GM12892 (cell line): ENCODE results near the gene PPP2R5E.
"Not testable (repeated sequence)": the region's sequence is repeated elsewhere in the genome, so short reads cannot be mapped to it uniquely, and the experiment has no call there.

Experiments used
- DNase-seq: peaks from one replicate; pipeline ENCODE4 v3.0.0; 2011; ENCODE audit not compliant: insufficient read length
- FAIRE-seq: peaks from 2 replicates; lab custom pipeline; 2011; peaks lifted over from hg19 to GRCh38; lab: Jason Lieb, UNC
- POLR2A ChIP-seq: IDR thresholded peaks from 2 replicates; pipeline ENCODE4 v1.6.1; 2011; ENCODE audit warnings: low read depth, low read length, control low read depth
- POLR2AphosphoS5 ChIP-seq: IDR thresholded peaks from 2 replicates; pipeline ENCODE4 v1.6.1; 2011; ENCODE audit warnings: low read depth, low read length, control low read depth
- TAF1 ChIP-seq: IDR thresholded peaks from 2 replicates; pipeline ENCODE4 v1.6.1; 2011; ENCODE audit warnings: low read depth, mild to moderate bottlenecking, control low read depth, low read length, borderline replicate concordance

The PPP2R5E gene

GRCh38 chr14:63545431-63545830 lies 2.3 kb upstream of the PPP2R5E start:
- FAIRE-seq (no peak), DNase-seq (no peak)
- TF ChIP-seq POLR2AphosphoS5 (no peak), POLR2A (no peak), TAF1 (no peak)

- DNase-seq: no peak
- TF ChIP-seq POLR2AphosphoS5: no peak
- no peak for TF ChIP-seq POLR2A
- TF ChIP-seq TAF1: no peak
- FAIRE-seq: no peak
Observed at GRCh38 chr14:63544591-63545299, 1.6 kb upstream of the PPP2R5E start.

- DNase-seq (no peak), FAIRE-seq (no peak)
- TF ChIP-seq POLR2AphosphoS5 (no peak), TAF1 (no peak), POLR2A (no peak)
Observed at GRCh38 chr14:63543826-63544406, 739 bp upstream of the PPP2R5E start.

GRCh38 chr14:63542231-63542999 lies 762 bp downstream of the PPP2R5E start:
- peak; percentile 17 for FAIRE-seq

GRCh38 chr14:63535918-63536317 lies 7.3 kb downstream of the PPP2R5E start:
- TF ChIP-seq POLR2AphosphoS5 (no peak), TAF1 (no peak), POLR2A (no peak)
- DNase-seq (no peak), FAIRE-seq (no peak)

More at GRCh38 chr14:63542231-63542999, 762 bp downstream of the PPP2R5E start:
- TF ChIP-seq POLR2A (no peak), TAF1 (no peak), POLR2AphosphoS5 (no peak)
- DNase-seq: peak; percentile 15

GRCh38 chr14:63533474-63533873 lies 9.7 kb downstream of the PPP2R5E start:
- no peak for FAIRE-seq
- no peak for DNase-seq

GRCh38 chr14:63524537-63525155 lies 18.5 kb downstream of the PPP2R5E start:
- FAIRE-seq: no peak
- TF ChIP-seq POLR2A: no peak
- no peak for TF ChIP-seq POLR2AphosphoS5
- no peak for TF ChIP-seq TAF1
- no peak for DNase-seq

More at GRCh38 chr14:63533474-63533873, 9.7 kb downstream of the PPP2R5E start:
- no peak for TF ChIP-seq POLR2A
- TF ChIP-seq POLR2AphosphoS5: no peak
- no peak for TF ChIP-seq TAF1

GRCh38 chr14:63523735-63524426 lies 19.3 kb downstream of the PPP2R5E start:
- DNase-seq: no peak
- FAIRE-seq: no peak
- no peak for TF ChIP-seq POLR2A
- no peak for TF ChIP-seq TAF1
- no peak for TF ChIP-seq POLR2AphosphoS5

- FAIRE-seq, DNase-seq: not testable (repeated sequence)
Observed at GRCh38 chr14:63522511-63522910, 20.7 kb downstream of the PPP2R5E start.

GRCh38 chr14:63517354-63517753 lies 25.8 kb downstream of the PPP2R5E start:
- DNase-seq (no peak), FAIRE-seq (no peak)
- TF ChIP-seq TAF1 (no peak), POLR2A (no peak)

GRCh38 chr14:63515240-63515639 lies 27.9 kb downstream of the PPP2R5E start:
- TF ChIP-seq TAF1: no peak
- no peak for TF ChIP-seq POLR2A
- TF ChIP-seq POLR2AphosphoS5: no peak
- no peak for DNase-seq

More at GRCh38 chr14:63515240-63515639, 27.9 kb downstream of the PPP2R5E start:
- no peak for FAIRE-seq
